Activated CD4-positive, alpha-beta T cell treated with anti-CD3 and anti-CD28 coated beads for 1 hour (primary cell): ENCODE measurements around the gene STAMBPL1.
"Not testable (repeated sequence)": the region's sequence is repeated elsewhere in the genome, so short reads cannot be mapped to it uniquely, and the experiment has no call there.

Experiments used
- DNase-seq: peaks from one replicate; pipeline ENCODE4 v3.0.0-alpha.2; 2020

STAMBPL1 gene

DNA sequence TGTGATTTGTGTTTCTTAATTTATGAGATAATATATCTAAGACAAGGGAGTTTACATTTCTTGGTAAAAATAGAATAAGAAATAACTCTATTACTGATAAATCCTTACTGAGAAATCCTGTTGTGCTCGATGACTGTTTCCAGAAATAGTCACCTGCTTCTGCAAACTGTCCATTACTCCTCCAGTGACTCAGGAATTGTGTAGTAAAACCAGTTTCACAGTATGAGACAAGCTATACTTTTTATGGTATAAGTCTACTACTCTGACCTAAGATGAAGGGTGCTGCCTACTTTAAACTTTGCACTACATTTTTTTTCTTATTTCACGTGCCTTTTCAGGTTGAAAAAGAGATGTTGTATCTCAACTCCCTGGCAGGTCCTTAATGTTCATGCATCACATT is 21.6 kb upstream of the STAMBPL1 start:
- DNase-seq = no peak

DNA sequence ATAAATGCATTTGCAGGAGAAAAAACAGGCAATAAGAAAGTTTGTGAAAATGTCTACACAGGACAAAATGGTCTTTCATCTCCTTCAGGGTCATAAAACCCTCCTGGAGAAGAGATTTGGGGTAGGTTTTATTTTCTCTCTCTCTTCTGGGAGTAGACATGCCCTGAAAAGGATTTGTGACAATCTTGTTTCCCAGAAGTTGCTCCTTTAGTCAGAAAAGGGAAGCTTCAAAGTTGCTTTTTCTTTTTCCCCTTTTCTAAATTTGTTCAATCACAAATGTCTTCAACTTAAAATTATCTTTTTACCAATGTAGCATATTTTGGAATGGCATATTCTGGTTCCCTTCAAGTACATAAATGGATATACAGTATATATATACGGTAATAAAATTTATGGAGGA is 19.0 kb upstream of the STAMBPL1 start:
- no peak for DNase-seq

DNA sequence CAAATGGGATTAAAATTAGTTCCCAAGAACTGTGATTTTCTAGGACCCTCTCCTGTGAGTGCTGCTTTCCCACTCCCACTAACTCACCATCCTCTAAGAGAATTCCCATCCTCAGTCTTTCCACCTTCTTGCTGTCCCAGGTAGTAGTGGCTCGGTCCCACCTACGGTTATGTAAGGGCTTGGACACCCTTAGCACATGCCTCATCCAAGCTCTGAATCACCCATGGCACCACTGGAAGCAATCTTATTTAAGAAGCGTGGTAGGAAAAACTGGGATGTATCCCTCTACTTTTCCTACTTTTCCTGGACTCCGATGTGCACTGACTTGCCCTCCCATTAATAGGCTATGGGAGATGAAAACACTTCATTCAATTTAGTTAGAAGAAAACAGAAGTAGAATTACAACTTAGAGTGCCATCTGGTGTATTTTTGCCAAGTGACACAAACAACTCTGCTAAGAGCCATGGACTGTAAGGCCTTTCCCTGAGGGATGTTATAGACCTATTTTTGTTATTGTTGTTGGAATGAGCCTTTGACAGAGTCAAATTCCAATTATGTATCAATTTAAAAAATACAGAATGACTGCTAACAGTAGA is 14.7 kb upstream of the STAMBPL1 start:
- DNase-seq = no peak

DNA sequence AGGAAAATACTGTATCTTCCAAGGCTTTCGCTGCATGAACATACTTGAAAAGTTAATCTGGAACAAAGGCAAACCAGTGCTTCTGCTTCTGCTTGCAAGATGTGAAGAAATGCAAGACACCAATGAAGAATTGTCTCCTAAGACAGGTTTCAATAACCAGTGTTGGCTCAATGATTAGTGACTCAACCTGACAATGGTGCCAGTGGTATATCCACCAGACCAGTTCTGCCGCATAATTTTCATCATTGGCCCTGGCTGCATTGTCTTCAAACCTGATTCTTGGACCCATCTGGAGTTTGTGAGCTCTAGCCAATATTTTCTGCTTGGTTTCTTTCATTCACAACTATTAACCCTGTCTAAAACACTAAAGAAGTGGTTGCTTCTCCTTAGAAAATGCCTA is 13.6 kb upstream of the STAMBPL1 start:
- DNase-seq = no peak

DNA sequence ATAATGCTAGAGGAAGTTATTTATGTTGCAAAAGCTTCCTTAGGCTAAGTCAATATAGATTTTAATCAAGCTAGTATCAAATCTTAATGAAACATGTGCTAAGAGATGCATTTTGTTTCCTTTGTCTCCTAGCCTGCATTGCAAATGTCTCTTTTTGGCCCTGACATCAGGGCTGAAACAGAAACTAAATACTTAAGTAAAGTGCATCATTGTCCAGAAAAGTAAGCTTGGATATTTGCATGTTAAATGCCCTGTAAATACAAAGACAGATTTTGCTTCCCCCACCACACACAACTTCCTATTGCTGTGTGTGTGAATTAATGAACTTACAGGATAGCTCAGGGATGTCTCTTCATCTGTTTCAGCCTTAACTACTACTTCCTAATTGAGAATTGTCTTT is 10.0 kb upstream of the STAMBPL1 start:
- no peak for DNase-seq

DNA sequence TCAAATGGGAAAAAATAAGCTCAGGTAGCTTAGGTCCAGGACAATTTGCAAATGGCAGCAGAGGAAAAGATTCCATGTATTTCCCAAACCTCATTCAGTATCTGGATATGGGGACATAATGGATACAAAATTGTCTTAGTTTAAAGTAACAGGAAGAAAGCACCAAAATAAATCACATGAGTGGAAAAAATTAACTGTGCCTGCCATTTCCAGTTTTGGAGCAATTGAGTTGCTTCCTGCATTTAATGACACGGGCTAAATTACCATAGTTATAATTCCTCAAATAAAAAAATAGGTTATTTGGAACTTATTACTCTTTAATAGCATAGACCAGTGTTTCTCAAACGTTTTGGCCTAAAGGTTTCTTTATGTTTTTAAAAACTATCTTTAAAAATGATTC is 6.3 kb upstream of the STAMBPL1 start:
- no peak for DNase-seq

DNA sequence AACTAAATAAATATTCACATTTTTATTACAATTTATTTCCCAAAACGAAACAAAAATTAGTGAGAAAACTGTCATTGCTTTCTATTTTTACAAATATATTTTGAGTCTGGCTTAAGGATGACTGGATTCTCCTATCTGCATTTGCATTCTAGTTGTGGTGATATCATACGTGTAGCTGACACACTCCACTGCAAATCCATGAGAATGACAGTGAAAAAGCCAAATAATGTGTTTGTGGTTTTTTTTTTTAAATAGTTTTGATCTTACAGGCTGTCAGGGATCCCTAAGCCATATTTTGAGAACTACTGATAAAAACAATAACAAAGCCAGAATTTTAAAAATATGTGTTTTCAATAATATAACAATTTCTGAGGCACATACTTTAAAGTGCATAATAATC is 5.8 kb upstream of the STAMBPL1 start:
- no peak for DNase-seq

DNA sequence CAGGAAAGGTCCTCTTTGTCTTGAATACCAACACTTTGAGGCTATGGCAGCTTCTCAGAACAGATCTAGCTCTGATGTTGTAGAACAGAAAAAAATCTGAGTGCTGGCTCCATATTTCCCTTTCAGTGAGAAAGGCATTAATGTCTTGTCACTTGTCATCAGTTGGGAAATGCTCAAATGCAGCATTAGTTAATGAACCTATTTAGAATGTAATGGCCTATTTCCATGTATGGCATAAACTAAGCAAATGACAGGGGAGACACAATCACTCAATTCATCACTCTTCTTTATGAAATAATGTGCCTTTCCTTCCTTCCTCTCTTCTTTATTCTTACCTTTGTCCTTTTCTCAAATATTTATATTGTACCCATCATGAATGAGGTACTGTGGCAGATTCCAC is 5.0 kb upstream of the STAMBPL1 start:
- no peak for DNase-seq

DNA sequence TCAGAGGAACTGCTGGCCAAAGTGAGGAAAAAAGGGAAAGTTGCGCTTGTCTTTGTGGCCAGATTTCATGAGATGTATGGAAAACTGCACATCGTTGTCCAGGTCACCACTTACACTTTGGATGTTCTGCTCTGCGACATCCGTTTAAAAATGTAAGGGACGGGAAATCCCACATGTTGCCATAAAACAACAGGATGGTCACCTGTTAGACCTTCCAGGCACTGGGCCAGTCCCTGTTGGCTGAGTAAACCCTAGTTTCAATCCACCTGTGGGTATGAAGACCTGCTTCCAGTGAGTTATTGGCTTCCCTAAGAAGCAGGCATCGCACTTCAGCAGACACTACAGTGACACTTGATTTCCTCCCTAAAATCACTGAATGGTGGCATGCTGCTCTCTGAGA is 2.7 kb upstream of the STAMBPL1 start:
- no peak for DNase-seq

DNA sequence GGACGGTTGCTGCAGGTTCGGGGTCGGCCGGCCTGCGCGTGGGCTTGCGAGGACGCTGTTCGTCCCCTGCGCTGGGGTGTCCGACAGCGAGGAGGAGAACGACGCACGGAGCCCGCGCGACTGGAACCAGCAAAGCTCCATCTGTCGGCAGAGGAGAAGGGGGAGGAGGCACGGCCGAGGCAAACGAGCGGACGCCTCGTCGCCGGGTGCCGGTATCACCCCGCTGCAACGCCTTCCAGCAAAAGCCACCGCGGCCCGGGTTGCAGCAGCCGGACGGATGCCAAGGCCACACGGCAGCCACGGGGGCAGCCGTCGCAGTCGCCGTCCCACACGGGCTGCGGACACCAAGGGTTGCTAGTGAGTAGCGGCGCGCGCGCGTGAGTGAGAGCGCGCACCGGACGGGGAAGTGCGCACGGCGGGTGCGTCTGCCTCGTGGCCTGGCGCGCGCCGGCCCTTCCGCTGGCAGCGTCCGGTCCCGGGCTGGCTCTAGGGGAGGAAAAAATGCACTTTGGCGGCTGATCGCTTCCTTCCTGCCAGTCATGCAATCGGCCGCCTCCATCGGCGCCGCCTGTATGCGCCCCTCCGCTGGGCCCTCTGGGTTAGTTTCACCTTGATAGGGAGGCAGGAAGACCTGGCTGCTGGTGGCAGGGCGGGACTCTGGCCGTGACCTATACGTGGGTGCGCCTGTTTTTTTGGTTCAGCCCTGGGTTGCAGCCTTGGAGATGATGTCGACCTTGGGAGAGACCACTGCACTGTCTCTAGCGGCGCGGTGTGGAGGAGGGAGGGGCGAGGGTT is 434 bp downstream of the STAMBPL1 start:
- peak; percentile 48 for DNase-seq

DNA sequence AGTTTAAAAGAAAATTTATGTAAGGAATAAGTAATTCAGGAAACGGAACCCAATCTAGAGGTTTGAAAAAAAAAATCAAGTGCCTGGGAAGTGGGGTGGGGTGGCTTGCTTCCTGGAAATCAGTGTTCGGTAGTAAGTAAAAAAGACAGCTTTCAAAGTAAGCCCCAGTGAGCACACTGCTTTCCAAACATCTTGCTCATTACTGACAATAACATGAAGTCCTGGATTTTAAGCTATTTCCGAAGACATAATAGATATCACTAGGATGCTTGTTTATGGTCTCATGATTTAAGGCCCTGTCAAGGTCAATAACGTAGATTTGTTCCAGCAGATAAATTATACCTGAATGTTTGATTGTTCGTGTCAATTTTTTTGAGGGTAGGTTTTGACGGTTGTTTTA is 1.3 kb downstream of the STAMBPL1 start:
- no peak for DNase-seq

DNA sequence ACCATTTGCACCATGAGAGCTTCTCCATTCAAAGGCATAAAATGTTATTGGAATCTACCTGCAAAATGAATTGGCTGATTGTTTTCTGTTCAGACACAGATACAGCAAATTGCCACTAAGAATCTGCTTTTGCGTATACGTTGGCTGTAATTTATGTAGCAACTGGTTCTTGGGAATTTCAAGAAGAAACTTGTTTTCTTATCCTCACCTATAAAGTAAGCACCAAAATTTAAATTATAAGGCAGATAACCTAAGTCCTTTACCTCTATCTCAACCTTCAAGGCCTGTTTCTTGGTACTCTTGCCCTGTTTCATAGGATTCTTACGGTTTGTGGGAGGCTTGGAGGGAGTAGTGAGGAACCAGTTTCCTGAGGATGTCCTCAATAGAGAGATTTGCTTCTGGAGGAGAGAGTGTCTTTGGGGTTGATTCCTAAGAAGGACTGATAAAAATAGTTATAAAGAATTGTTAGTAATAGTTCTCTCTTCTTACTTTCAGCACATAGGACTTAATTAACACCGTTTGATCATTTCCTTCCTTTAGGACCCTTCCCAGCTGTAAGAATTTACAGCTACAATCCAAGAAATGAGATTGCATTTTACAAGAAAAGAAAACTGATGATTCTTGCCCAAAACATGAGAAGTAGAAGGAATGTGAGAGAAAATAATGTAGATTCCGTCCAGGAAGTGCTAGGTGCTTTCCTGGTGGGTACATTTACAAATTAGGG is 2.0 kb downstream of the STAMBPL1 start:
- no peak for DNase-seq

DNA sequence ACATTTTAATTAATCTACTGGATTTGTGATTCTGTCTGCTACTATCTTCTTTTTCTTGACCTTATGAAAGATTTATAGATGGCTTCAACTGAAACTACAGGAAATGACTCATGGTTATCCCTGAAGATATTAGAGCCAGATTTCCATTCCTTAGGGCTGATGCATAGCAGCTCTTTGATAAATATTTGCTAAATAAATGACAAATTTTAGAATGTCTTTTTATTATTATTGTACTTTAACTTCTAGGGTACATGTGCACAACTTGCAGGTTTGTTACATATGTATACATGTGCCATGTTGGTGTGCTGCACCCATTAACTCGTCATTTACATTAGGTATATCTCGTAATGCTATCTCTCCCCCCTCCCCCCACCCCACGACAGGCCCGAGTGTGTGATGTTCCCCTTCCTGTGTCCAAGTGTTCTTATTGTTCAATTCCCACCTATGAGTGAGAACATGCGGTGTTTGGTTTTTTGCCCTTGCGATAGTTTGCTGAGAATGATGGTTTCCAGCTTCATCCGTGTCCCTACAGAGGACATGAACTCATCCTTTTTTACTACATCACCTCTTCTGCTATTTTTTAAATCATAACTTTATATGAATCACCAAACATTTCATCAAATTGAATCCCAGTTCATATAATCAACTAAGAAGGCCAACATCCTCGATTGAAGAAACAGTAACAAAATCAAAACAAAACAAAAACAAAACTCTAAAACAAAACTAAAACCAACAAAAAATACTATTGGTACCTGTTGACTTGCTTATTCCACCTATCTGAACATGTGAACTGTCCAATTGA is 2.8 kb downstream of the STAMBPL1 start:
- DNase-seq = not testable (repeated sequence)

DNA sequence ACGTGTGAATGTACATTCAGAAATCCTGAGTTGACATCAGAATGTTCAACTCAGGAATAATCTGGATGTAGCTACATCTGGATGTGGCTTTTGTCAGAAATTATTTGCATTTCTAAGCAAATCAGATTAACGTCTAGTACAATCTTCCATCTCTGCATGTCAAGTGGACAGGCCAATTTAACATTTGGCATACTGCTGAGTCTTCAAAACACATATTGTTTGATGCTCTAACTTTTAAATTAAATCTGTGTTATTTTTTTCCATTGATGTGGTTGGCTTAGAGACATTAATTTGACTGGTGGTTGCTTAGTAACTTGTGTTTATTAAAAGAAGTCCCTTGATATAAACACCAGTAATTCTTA is 3.4 kb downstream of the STAMBPL1 start:
- no peak for DNase-seq

DNA sequence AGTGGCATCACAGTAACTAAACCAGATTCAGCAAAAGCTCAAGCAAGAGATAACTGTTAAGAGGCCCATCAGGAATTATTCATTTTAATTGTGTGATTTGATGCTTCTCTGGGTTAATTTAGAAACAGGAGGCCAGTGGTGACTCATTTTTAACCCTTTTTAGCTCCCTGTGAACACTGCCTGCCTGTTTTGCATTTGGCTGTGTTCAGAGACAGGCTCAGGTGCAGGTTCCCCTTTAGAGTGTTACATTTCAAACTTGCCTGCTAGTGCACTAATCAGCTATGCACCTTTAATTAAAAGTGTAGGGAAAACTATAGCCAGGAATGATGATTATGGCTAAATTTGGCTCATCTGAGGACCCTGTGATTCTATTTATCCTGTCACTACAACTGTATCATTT is 6.5 kb downstream of the STAMBPL1 start:
- no peak for DNase-seq

DNA sequence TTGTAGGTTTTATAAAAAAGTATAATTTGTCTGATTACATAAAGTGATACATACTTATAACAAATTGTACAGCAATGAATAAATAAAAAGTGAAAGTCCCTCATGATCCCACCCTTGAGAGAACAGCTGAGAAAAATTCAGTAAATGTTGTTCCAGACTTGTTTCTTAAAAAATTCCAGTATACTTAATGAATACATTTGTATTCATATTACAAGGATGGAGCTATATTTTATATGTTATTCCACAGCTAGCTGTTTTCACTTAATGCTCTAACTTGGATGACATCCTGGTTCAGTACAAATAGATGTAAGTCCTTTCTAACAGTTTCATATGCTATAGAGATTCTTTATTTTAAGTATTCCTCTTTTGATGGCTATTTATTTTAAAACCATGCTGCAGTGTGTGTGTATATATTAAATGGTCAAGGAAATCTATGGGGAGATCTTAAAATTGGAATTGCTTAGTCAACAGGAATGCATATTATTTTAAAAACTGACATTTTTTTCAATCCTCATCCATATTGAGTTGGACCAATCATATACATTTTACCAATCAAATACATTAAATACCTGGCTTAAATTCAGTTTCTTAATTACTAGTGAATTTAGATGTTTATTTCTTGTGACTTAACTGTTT is 8.9 kb downstream of the STAMBPL1 start:
- DNase-seq = no peak

DNA sequence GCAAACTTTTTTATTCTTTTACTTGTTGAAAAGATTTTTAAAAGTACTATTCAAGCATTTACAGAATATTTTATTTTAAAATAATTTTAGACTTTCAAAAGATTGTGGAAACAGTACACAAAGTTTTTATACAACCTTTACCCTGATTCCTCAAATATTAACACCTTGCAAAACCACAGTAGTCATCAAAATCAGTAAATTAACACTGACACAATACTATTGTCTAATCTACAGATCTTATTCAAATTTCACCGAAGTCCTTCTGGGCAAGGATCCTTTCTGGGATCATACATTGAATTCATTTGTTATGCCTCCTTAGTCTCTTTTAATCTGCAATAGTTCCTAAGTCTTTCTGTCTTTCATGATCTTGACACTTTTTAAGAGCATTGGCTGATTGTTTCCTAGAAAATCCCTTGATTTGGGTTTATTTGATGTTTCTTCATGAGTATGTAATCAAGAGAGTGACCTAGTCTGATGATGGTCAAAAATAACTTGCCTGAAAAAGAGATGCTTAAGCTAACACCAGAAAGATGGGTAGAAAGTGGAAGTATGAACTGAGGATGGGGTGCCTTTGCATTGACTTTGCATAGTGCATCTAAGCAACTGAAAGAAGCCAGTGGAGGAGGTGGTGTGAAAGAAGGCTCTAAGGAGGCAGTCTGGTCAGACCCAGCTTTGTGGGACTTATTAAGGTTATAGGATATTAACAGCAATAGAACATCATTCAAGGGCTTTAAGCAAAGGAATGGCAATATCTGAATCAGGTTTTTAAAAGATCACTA is 9.7 kb downstream of the STAMBPL1 start:
- DNase-seq = no peak

DNA sequence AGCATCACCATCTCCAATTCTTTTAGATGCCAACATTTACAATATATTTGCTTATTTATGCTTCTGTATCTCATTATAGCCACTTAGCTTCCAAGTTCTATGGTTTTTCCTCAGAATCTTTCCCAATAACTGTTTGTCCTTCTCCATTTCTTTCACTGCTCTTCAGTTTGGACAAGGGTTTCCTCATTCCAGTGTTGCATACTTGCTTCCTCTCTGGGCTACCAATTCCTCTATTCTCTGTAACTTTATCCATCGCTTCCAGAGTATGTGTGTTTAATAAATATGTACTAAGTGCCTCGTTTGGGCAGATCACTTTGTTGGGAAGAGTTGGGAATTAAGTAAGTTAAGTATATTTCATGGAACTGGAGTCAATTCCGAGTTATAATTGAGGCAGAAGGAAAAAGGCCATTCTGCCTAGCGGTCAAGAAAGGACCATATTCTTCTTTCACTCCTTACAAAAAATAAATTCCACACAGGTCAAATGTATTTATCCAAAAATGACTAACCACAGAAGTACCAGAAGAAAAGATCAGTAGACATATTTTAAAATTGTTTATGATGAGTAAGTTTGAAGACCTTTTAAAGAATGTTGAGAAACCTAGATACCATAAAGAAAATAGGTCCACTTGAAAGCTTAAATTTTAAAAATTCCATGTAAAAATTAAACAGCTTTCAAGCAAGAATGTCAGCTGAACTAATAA is 10.8 kb downstream of the STAMBPL1 start:
- DNase-seq = no peak

DNA sequence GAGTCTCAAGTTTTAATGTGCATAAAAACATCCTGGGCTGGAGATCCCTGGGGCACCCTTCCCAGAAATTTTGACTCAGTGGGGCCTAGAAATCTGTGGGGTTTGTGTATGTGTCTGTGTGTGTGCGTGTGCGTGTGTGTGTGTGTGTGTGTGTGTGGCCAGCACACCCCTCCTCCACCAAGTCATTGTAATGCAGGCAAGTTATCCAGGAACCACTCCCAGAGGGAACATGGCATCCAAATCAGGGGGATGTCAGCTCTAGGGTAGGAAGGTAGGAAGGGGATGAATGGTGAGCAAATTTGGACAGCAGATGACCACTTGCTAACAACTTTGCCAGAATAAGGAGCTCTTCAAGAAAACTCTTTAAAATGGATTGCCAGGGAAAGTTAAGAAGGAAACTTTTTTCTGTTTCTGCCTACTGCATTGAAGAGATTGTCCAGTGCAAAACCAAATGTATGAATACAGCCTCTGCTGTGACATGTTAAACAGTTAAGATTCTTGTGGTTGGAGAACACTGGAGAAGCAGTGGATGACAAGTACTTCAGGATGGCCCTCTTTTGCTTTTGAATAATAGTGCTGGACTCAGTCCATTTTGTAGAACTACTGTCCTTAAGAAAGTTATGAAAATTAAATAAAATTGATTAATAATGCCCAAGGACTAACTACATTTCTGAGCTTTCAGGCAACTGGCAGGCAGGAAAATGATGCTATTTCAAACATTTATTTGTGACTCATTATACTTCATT is 12.3 kb downstream of the STAMBPL1 start:
- no peak for DNase-seq

DNA sequence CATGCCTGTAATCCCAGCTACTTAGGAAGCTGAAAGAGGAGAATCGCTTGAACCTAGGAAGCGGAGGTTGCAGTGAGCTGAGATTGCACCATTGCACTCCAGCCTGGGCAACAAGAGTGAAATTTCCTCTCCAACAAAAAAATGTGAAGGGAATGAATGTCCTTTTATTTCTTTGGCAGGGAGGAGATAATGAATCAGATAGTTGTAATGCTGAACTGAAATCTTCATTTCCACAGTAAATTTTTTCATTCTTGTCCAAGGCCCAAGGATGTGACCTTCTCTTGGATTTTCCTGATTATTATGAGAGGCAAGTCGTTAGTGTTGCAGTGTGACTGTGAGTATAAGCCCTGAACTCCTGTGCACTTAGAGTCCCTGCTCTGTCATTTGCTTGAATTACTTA is 13.6 kb downstream of the STAMBPL1 start:
- no peak for DNase-seq

DNA sequence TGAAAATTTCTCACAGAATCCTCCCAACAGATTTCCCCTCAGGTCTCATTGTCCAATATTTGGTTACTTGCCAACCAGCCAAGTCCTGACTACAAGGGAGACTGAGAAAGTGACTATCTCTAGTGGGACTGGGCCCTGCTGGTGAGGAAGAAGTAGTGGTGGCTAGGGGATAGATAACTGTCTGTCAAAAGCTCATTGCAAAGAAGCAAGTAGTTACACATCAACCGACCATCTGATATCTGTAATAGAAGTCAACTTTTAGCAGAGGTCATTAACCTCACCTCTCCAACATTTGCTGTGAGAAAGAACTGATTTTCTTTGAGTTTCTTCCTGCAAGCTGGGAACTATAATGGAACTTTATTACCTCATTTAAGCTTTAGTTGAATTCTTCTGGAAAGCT is 15.2 kb downstream of the STAMBPL1 start:
- no peak for DNase-seq
